Thyroid gland (tissue), 4 donors: ENCODE results near the gene CSTPP1. TPM values are rescaled to one million over a fixed set of nuclear protein-coding genes. Genes with fewer than 3 reads are reported as not detected.

Experiments used
- DNase-seq, 2 donors: peaks; one replicate each; pipeline ENCODE4 v3.0.0-alpha.2; 2019
- H3K27ac ChIP-seq, 3 donors: fragments of 200-600 bp; sonication (generic); 1 replicate in 2 of 3; 2 replicates in 1 of 3; pipeline ENCODE4 v1.5.1; 2016 to 2019; ENCODE audit warnings: mild to moderate bottlenecking in 1 of 3, moderate library complexity in 1 of 3
- H3K27me3 ChIP-seq: fragments of 200-600 bp; sonication (generic); one replicate; pipeline ENCODE4 v1.5.1; 2019
- H3K36me3 ChIP-seq, 2 donors: fragments of 200-600 bp; sonication (generic); one replicate each; pipeline ENCODE4 v1.5.1; 2016 to 2019
- H3K4me1 ChIP-seq, 2 donors: fragments of 200-600 bp; sonication (generic); one replicate each; pipeline ENCODE4 v1.5.1; 2017 to 2019
- H3K4me3 ChIP-seq, 3 donors: fragments of 200-600 bp; sonication (generic); replicated peaks in 1 of 3; 1 replicate in 2 of 3; 2 replicates in 1 of 3; pipeline ENCODE4 v1.5.1; 2016; ENCODE audit warnings: mild to moderate bottlenecking in 1 of 3
- H3K9me3 ChIP-seq: fragments of 200-600 bp; sonication (generic); one replicate; pipeline ENCODE4 v1.5.1; 2017
- POLR2A ChIP-seq, 2 donors: fragments of 450-650 bp; IDR thresholded peaks; one replicate each; pipeline ENCODE4 v1.6.1; 2017; ENCODE audit warnings: antibody characterized with exemption in 2 of 2, mild to moderate bottlenecking in 2 of 2, moderate library complexity in 1 of 2
- WGBS, 2 donors: methylation state at CpG; one replicate each; pipeline ENCODE4 v1.1.5; 2017; 5-methylcytosine and 5-hydroxymethylcytosine counted together
- intact Hi-C: fragments of 100-400 bp; cut with DNase I; formaldehyde crosslinking; loops from one replicate; pipeline ENCODE4 v1.15.1; 2023
- total RNA-seq, 4 donors: library from RNA; depleted of rRNA; stranded (reverse); fragments of >200 nt; gene quantifications; one replicate each; pipeline ENCODE4 v1.2.3, GENCODE V29; 2016
- TF ChIP-seq, protein P1 (sequence below), 6 experiments: fragments of 200-600 bp in 3 of 6; fragments of 450-650 bp in 3 of 6; sonication (generic) in 3 of 6; IDR thresholded peaks; one replicate each; pipeline ENCODE4 v1.5.1; 2016 to 2019; ENCODE audit warnings: antibody characterized with exemption in 6 of 6, mild to moderate bottlenecking in 2 of 6, inconsistent platforms in 1 of 6, moderate library complexity in 1 of 6

CSTPP1 gene
- total RNA-seq, 4 donors from 2014 or later, result 29.4 to 65.8 (median 45.7) TPM

DNA sequence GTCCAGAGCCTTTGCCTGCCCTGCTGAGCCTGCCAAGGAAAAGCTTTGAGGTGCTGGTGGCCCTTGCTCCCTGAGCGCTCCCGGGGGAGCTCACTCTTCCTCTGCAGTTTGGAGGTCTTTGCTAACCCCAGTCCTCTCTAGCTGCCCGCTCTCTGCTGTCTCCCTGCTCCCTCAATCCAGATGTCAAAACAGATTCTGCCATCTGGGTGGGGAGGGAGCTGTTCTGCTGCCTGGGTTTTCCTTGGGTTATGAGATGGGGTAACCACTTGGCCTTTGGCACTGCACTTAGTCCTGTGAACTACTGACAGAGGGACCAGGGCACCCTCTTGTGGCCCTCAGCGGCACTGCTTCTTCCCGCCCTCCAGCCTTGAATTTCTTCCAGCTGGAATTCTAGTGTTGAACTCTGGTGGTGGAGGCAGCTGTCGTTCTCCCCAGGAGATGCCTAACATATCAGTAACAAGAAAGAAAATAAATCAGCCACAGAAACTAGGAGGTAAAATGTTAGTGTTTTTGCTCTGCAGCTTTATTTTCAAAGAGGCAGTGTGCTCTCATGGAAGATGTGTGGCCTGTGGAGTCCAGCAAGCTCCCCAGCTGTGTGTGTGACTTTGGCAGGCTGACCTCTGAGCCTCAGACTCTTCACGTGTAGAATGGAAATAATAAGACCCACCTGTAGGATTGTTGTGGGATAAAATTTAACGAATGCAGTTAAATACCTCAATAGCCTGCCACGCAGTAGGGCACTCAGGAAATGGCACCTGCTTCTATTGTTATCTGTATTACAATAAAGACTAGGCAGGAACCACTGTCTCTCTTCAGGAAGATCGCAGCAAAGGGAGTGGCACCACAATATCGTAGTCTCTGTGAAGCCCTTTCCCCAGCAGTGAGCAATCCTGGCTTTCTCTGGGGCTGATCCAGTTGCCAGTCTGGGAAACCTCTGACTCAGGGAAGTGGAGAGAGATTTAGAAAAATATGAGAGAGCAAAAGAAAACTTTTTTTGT is 216.7 kb downstream of the CSTPP1 start:
- peak; percentile 74 to 75 for DNase-seq
- H3K4me1 ChIP-seq, result peaks cover 0 to 6% of the 10 kb centered on the region in 2 donors
- intact Hi-C loops, result no loop called here
- 40 to 53% methylated on average over 9 to 11 of the region's 11 CpGs for WGBS, 2 donors
- no peaks in the 10 kb centered on the region for H3K36me3 ChIP-seq
- H3K4me3 ChIP-seq, result no peak overlapping the region
- no peaks in the 10 kb centered on the region for H3K9me3 ChIP-seq
- TF ChIP-seq POLR2A (IDR thresholded peaks at IDR 0.05), result no peak
- TF ChIP-seq, protein P1, sequence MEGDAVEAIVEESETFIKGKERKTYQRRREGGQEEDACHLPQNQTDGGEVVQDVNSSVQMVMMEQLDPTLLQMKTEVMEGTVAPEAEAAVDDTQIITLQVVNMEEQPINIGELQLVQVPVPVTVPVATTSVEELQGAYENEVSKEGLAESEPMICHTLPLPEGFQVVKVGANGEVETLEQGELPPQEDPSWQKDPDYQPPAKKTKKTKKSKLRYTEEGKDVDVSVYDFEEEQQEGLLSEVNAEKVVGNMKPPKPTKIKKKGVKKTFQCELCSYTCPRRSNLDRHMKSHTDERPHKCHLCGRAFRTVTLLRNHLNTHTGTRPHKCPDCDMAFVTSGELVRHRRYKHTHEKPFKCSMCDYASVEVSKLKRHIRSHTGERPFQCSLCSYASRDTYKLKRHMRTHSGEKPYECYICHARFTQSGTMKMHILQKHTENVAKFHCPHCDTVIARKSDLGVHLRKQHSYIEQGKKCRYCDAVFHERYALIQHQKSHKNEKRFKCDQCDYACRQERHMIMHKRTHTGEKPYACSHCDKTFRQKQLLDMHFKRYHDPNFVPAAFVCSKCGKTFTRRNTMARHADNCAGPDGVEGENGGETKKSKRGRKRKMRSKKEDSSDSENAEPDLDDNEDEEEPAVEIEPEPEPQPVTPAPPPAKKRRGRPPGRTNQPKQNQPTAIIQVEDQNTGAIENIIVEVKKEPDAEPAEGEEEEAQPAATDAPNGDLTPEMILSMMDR (IDR thresholded peaks at IDR 0.05), result peak; percentile 85 to 97 (median 94)
- H3K27me3 ChIP-seq, result no peaks in the 10 kb centered on the region
- no peak overlapping the region for H3K27ac ChIP-seq

DNA sequence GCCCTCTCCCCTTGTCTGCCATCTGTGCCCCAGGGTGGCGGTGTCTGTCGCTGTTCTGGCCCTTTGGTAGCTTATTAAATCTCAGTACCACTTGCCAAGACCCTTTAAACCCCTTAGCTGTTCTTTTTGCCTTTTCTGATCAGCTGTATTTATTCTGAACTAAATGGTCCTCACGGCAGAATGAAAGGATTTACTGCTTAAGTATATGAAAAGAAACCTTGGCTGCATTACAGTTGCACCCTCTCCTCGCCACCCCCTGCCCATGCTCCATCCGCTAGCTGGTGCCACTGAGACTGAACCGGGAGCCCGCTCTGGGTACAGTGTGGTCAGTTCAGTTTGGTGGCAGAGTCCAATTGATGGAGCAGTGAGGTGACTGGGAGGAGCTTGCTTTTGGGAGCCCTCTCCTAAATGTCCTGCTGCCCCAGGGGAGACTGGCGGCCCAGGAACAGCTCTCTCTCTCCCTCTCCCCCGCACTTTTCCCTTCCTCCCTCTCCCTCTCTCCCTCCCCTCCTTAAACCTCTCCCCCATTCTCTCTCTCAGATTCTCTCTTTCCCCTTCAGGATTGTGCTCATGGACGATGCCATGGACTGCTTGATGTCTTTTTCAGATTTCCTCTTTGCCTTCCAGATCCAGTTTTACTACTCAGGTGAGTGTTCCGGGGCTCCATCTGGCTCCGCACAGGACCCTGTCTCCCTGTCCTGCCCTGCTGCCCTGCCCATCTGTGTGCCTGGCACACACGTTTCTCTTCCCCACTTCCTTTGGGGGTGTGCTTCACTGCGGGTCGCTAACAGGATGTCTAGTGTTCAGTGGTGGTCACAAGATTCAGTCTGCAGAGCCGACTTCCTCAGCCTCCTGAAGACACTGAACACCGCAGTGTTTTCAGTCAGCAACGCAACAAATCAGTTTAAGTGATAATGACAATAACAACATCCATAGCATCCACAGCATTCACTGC is 218.3 kb downstream of the CSTPP1 start:
- H3K4me1 ChIP-seq, result no peaks in the 10 kb centered on the region
- H3K27ac ChIP-seq, result no peak overlapping the region
- TF ChIP-seq, protein P1 (IDR thresholded peaks at IDR 0.05), result no peak
- TF ChIP-seq POLR2A (IDR thresholded peaks at IDR 0.05), result no peak
- no peaks in the 10 kb centered on the region for H3K36me3 ChIP-seq
- H3K9me3 ChIP-seq, result no peaks in the 10 kb centered on the region
- intact Hi-C loops, result loop anchor here (2.0 kb wide), 1 partner anchor 266 kb away; no protein-coding TSS in a partner anchor
- no peak overlapping the region for H3K4me3 ChIP-seq
- DNase-seq, result no peak
- no peaks in the 10 kb centered on the region for H3K27me3 ChIP-seq
- WGBS, 2 donors, result 71 to 76% methylated on average over 18 of the region's 18 CpGs

- DNase-seq, result no peak
- 81 to 86% methylated on average over 4 of the region's 4 CpGs for WGBS, 2 donors
- no peaks in the 10 kb centered on the region for H3K36me3 ChIP-seq
- no peaks in the 10 kb centered on the region for H3K9me3 ChIP-seq
- H3K27me3 ChIP-seq, result no peaks in the 10 kb centered on the region
- H3K4me3 ChIP-seq, result no peak overlapping the region
- H3K4me1 ChIP-seq, result no peaks in the 10 kb centered on the region
- intact Hi-C loops, result loop anchor here (2.0 kb wide), 1 partner anchor 267 kb away; no protein-coding TSS in a partner anchor
- H3K27ac ChIP-seq, result no peak overlapping the region
- TF ChIP-seq, protein P1 (IDR thresholded peaks at IDR 0.05), result no peak
- TF ChIP-seq POLR2A (IDR thresholded peaks at IDR 0.05), result no peak
Measured at GRCh38 chr11:47155879-47156278, 219.3 kb downstream of the CSTPP1 start.

- DNase-seq, result no peak
- Histone ChIP-seq H3K27me3 (no peaks in the 10 kb centered on the region), H3K36me3 (no peaks in the 10 kb centered on the region), H3K4me3 (no peak overlapping the region), H3K4me1 (no peaks in the 10 kb centered on the region), H3K9me3 (no peaks in the 10 kb centered on the region), H3K27ac (no peak overlapping the region)
- intact Hi-C loops, result no loop called here
- 90 to 99% methylated on average over 6 of the region's 6 CpGs for WGBS, 2 donors
- TF ChIP-seq POLR2A (IDR thresholded peaks at IDR 0.05), result no peak
- TF ChIP-seq, protein P1 (IDR thresholded peaks at IDR 0.05), result no peak
Measured at GRCh38 chr11:47156333-47156732, 219.8 kb downstream of the CSTPP1 start.
